BJ (cell line): ENCODE data around the gene DEPDC4. TPM values are rescaled to one million over a fixed set of nuclear protein-coding genes. Genes with fewer than 3 reads are reported as not detected.
A peak's percentile ranks its signal among the peaks of the same experiment; 100 is the strongest.

Experiments used
- CTCF ChIA-PET: fragments of 350-600 bp; formaldehyde crosslinking; extraction: SDS; loops from one replicate; lab custom pipeline; 2021; ENCODE audit warnings: antibody characterized with exemption, inconsistent platforms; lab: Yijun Ruan, JAX
- POLR2A ChIA-PET: fragments of 300-600 bp; sonication (Branson Sonifier 250); formaldehyde crosslinking; extraction: SDS; loops from one replicate; lab custom pipeline; 2021; ENCODE audit warnings: antibody characterized with exemption; lab: Charles Lee
- DNase-seq: peaks from one replicate; pipeline ENCODE4 v3.0.0-alpha.2; 2011; ENCODE audit warnings: low read depth
- H3K27me3 ChIP-seq: 2 replicates; pipeline ENCODE4 v1.6.0; 2011; ENCODE audit warnings: low read length; ENCODE audit not compliant: control insufficient read depth, insufficient read depth
- H3K36me3 ChIP-seq: 2 replicates; pipeline ENCODE4 v1.5.1; 2011; ENCODE audit warnings: low read length; ENCODE audit not compliant: control insufficient read depth, insufficient read depth
- H3K4me3 ChIP-seq: 2 replicates; pipeline ENCODE4 v1.5.1; 2011; ENCODE audit warnings: low read depth, mild to moderate bottlenecking, control low read depth, low read length
- polyA plus RNA-seq: library from polyadenylated mRNA; depleted of rRNA; stranded (reverse); fragments of >200 nt; gene quantifications from 2 replicates; pipeline ENCODE4 v1.2.3, GENCODE V29; 2011; rRNA removed
- small RNA-seq: library from RNA; depleted of rRNA; stranded (forward); fragments of <200 nt; gene quantifications from one replicate; pipeline ENCODE3, GENCODE V24; 2012; ENCODE audit warnings: low replicate concordance, low read depth; ENCODE audit not compliant: insufficient read length
- TF ChIP-seq, protein P1 (sequence below): IDR thresholded peaks from 2 replicates; pipeline ENCODE4 v1.5.1; 2011; ENCODE audit warnings: low read depth, mild to moderate bottlenecking, control low read depth, inconsistent platforms, low read length, moderate library complexity; ENCODE audit not compliant: insufficient read depth

The DEPDC4 gene
- polyA plus RNA-seq, 1 experiment, result 0.28 TPM

DNA sequence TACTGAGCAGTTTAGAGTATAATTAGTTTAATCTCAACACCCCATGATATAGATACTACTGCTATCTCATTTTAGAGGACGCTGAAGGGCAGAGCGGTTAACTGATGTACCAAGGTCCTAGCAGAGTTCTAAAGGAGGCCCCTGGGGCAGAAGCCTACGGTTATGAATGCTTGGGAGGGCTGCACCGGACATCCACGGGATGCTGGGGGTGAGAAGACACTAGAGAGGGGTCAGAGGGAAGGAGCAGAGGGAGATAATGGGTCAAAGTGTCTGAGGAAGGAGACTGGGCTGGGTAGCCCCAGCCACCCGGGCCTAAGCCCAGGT is 67.9 kb downstream of the DEPDC4 start:
- DNase-seq, result no peak
- Histone ChIP-seq H3K4me3 (peak overlapping the region; percentile 72), H3K27me3 (no peaks in the 10 kb centered on the region), H3K36me3 (no peaks in the 10 kb centered on the region)
- TF ChIP-seq, protein P1, sequence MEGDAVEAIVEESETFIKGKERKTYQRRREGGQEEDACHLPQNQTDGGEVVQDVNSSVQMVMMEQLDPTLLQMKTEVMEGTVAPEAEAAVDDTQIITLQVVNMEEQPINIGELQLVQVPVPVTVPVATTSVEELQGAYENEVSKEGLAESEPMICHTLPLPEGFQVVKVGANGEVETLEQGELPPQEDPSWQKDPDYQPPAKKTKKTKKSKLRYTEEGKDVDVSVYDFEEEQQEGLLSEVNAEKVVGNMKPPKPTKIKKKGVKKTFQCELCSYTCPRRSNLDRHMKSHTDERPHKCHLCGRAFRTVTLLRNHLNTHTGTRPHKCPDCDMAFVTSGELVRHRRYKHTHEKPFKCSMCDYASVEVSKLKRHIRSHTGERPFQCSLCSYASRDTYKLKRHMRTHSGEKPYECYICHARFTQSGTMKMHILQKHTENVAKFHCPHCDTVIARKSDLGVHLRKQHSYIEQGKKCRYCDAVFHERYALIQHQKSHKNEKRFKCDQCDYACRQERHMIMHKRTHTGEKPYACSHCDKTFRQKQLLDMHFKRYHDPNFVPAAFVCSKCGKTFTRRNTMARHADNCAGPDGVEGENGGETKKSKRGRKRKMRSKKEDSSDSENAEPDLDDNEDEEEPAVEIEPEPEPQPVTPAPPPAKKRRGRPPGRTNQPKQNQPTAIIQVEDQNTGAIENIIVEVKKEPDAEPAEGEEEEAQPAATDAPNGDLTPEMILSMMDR, result no peak
- ChIA-PET POLR2A (no interaction called here), CTCF (interaction anchor here (2.0 kb wide), 1 partner anchor 141 kb away, joined by 9 read pairs; no protein-coding TSS in a partner anchor)

DNA sequence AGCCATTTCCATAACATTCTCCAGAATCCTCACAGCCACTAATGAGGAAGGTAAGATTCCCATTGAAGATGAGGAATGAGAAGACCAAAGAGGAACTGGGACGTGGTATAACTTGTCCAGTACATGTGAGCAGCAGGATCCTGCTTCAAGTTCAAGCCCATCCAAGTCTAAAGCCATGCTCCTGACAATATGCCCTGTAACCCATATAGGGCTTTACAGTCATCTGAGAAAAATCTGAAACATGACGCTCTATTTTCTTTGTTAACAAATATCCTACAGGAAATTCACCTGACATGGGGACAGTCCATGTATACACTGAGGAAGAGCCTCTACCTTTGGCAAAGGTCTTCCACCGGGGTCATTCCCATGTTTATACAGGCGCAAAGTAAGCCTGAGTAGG is 69.4 kb downstream of the DEPDC4 start:
- TF ChIP-seq, protein P1, result no peak
- ChIA-PET POLR2A (no interaction called here), CTCF (no interaction called here)
- Histone ChIP-seq H3K27me3 (no peaks in the 10 kb centered on the region), H3K4me3 (no peak overlapping the region), H3K36me3 (no peaks in the 10 kb centered on the region)
- no peak for DNase-seq

DNA sequence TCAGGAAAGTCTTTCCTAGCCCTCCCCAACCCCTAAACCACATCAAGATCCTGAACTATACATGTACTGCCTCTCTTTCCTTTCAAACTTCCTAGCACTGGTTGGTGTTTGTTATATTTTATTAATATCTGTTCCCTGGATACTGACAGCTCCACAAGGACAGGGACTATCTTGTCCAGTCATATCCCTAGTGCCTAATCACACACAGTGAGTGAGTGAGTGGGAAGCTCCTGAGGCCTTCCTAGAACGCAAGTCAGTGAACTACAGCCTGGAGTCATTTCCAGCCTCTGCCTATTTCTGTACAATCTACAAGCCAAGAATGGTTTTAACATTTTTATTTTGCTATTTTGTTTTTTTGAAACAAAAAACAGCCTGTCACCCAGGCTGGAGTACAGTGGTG is 73.8 kb downstream of the DEPDC4 start:
- DNase-seq, result no peak
- Histone ChIP-seq H3K27me3 (no peaks in the 10 kb centered on the region), H3K4me3 (no peak overlapping the region), H3K36me3 (no peaks in the 10 kb centered on the region)
- ChIA-PET POLR2A (no interaction called here), CTCF (interaction anchor here (0.6 to 1.8 kb wide), 2 partner anchors 11 to 39 kb away, joined by 3 to 5 read pairs; no protein-coding TSS in a partner anchor)
- TF ChIP-seq, protein P1, result no peak

Small RNAs within 50 kb of the gene (small RNA-seq; reads per million reads assigned to genes)
- not detected for gene RF00019

Other genes with a start within 250 kb of the DEPDC4 start
- gene BLTP3B, start 124.2 kb downstream of the DEPDC4 start, polyA plus RNA-seq, result 11.9 and 19.3 TPM in 2 replicates
- gene ACTR6, start 66.3 kb downstream of the DEPDC4 start, polyA plus RNA-seq, result 5.6 and 16.4 TPM in 2 replicates
- gene SCYL2, start 98 bp upstream of the DEPDC4 start, polyA plus RNA-seq, result 12.4 and 31.0 TPM in 2 replicates
- gene SLC17A8, start 90.0 kb upstream of the DEPDC4 start, polyA plus RNA-seq, result not detected in 2 replicates
- not detected in 2 replicates for gene NR1H4, start 206.8 kb upstream of the DEPDC4 start, polyA plus RNA-seq